ENCODE results near the gene C11orf68.

C11orf68 gene

DNA sequence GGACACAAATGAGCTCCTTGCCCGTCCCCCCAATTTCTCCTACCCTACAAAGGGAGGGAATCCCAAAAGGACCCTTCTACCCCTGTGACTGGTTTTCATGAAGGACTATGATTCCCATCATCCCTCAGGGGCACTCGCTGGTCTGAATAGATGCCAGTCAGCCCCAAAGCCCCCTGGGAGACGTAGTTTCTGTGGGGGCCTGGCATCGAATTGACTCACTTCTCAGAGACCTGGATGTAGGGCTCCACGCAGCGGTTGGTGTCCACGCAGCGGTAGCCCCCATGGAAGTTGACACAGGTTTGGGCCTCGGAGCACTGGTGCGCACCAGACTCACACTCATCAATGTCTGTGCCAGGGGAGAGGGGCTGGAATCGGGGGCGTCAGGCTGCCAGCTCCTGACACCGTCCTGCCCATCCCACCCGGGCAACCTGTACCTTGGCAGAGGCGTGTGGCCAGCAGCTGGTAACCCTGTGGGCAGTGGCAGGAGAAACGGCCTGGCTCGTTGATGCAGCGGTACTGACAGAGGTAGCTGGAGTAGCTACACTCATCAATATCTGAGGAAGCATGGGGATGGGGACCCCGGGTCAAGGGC, 50.7 kb downstream of the C11orf68 start:
- no peak overlapping the region for H3K4me3 ChIP-seq (ENCODE audit: low read depth, low read length)
- TF ChIP-seq, protein P1, sequence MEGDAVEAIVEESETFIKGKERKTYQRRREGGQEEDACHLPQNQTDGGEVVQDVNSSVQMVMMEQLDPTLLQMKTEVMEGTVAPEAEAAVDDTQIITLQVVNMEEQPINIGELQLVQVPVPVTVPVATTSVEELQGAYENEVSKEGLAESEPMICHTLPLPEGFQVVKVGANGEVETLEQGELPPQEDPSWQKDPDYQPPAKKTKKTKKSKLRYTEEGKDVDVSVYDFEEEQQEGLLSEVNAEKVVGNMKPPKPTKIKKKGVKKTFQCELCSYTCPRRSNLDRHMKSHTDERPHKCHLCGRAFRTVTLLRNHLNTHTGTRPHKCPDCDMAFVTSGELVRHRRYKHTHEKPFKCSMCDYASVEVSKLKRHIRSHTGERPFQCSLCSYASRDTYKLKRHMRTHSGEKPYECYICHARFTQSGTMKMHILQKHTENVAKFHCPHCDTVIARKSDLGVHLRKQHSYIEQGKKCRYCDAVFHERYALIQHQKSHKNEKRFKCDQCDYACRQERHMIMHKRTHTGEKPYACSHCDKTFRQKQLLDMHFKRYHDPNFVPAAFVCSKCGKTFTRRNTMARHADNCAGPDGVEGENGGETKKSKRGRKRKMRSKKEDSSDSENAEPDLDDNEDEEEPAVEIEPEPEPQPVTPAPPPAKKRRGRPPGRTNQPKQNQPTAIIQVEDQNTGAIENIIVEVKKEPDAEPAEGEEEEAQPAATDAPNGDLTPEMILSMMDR (IDR thresholded peaks at IDR 0.05; ENCODE audit: borderline replicate concordance, insufficient read depth, low read depth, low read length), result no peak

DNA sequence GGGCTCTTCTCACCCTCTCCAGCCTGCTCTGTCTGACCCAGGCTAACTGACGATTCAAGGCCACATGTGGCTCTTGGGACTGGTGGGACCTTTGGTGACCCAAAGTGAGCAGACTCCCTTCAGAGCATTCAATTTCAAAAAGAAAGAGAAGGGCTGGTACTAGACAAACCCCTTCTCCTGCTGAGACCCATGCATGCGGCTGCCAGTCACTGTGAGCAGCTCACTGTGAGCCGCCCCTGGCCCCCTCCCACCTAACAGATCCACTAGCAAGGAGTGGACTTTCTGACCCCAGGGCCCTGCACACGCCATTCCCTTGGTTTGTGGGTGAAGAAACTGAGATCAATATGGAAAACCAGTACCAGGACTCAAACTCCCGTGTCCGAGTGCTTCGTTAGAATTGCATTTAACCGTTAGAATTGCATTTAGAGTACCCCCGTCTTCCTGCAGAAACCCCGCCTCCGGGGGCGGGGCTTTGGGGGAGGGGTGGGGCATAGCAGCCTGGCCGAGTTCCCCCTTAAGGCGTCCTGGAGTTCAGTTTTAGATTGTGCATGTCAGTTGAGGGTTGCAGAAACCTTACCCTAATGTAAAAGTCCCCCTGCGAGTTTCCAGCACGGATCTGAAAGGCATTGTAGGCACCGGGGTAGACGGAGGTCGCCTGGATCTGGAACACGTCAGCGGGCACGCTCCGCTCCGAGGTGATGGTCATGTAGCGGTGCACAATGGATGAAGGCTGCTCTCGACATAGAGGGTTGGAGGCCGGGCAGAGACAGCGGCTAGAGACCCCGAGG, 51.4 kb downstream of the C11orf68 start:
- no peak overlapping the region for H3K4me3 ChIP-seq (ENCODE audit: low read depth, low read length)

More for the DNA sequence above, 51.4 kb downstream of the C11orf68 start:
- TF ChIP-seq, protein P1 (IDR thresholded peaks at IDR 0.05; ENCODE audit: borderline replicate concordance, insufficient read depth, low read depth, low read length), result no peak
